NB4 (cell line): ENCODE results near the gene SKOR2.

Experiments used
- MAX ChIP-seq: IDR thresholded peaks from 2 replicates; pipeline ENCODE4 v1.6.1; 2011; ENCODE audit warnings: low read depth, low read length
- MYC ChIP-seq: IDR thresholded peaks from 2 replicates; pipeline ENCODE4 v1.6.1; 2011; ENCODE audit warnings: low read depth, low read length
- POLR2A ChIP-seq: IDR thresholded peaks from 2 replicates; pipeline ENCODE4 v1.6.1; 2011; ENCODE audit warnings: mild to moderate bottlenecking; ENCODE audit not compliant: insufficient read length; ENCODE audit errors: extremely low read depth
- TF ChIP-seq, protein P1 (sequence below): IDR thresholded peaks from one replicate; pipeline ENCODE4 v1.5.1; 2012; ENCODE audit warnings: low read depth, low read length

- TF ChIP-seq, protein P1, sequence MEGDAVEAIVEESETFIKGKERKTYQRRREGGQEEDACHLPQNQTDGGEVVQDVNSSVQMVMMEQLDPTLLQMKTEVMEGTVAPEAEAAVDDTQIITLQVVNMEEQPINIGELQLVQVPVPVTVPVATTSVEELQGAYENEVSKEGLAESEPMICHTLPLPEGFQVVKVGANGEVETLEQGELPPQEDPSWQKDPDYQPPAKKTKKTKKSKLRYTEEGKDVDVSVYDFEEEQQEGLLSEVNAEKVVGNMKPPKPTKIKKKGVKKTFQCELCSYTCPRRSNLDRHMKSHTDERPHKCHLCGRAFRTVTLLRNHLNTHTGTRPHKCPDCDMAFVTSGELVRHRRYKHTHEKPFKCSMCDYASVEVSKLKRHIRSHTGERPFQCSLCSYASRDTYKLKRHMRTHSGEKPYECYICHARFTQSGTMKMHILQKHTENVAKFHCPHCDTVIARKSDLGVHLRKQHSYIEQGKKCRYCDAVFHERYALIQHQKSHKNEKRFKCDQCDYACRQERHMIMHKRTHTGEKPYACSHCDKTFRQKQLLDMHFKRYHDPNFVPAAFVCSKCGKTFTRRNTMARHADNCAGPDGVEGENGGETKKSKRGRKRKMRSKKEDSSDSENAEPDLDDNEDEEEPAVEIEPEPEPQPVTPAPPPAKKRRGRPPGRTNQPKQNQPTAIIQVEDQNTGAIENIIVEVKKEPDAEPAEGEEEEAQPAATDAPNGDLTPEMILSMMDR = no peak
- no peak for TF ChIP-seq POLR2A
- no peak for TF ChIP-seq MAX
- TF ChIP-seq MYC = no peak
These were observed 35.4 kb upstream of the SKOR2 start for GRCh38 chr18:47286776-47287410.
